ENCODE data around the gene SLC39A13.

The SLC39A13 gene

DNA sequence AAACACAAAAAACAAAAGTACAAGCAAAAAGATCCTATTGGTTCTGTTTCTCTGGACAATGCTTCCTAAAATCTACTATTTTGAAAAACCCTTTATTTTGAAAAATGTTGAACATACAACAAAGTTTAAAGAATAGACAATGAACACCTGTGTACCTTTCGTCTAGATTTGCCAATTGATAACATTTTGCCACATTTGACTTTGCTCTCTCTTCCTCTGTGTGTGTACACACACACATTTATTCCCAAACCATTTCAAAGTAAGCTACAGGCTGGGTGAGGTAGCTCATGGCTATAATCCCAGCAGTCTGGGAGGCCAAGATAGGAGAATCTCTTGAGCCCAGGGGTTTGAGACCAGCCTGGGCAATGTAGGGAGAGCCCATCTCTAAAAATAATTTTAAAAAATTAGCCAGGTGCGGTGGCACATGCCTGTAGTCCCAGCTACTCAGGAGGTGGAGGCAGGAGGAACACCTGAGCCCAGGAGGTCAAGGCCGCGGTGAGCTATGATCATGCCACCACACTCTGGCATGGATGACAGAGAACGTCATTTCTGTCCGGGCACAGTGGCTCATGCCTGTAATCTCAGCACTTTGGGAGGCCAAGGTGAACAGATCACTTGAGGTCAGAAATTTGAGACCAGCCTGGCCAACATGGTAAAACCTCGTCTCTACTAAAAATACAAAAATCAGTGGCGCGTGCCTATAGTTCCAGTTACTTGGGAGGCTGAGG is 23.1 kb downstream of the SLC39A13 start:
- H3K4me3 ChIP-seq (replicated peaks; ENCODE audit: low read depth, low read length): no peak overlapping the region
- TF ChIP-seq, protein P1, sequence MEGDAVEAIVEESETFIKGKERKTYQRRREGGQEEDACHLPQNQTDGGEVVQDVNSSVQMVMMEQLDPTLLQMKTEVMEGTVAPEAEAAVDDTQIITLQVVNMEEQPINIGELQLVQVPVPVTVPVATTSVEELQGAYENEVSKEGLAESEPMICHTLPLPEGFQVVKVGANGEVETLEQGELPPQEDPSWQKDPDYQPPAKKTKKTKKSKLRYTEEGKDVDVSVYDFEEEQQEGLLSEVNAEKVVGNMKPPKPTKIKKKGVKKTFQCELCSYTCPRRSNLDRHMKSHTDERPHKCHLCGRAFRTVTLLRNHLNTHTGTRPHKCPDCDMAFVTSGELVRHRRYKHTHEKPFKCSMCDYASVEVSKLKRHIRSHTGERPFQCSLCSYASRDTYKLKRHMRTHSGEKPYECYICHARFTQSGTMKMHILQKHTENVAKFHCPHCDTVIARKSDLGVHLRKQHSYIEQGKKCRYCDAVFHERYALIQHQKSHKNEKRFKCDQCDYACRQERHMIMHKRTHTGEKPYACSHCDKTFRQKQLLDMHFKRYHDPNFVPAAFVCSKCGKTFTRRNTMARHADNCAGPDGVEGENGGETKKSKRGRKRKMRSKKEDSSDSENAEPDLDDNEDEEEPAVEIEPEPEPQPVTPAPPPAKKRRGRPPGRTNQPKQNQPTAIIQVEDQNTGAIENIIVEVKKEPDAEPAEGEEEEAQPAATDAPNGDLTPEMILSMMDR (IDR thresholded peaks at IDR 0.05; ENCODE audit: low read length, missing control alignments): no peak
- no peak for DNase-seq (ENCODE audit: low read depth)

GRCh38 chr11:47433157-47433556 is 24.8 kb downstream of the SLC39A13 start:
- no peak overlapping the region for H3K4me3 ChIP-seq (replicated peaks; ENCODE audit: low read depth, low read length)
- DNase-seq (ENCODE audit: low read depth): no peak
- TF ChIP-seq, protein P1 (IDR thresholded peaks at IDR 0.05; ENCODE audit: low read length, missing control alignments): no peak

- DNase-seq (ENCODE audit: low read depth): peak; percentile 59
- TF ChIP-seq, protein P1 (IDR thresholded peaks at IDR 0.05; ENCODE audit: low read length, missing control alignments): no peak
- H3K4me3 ChIP-seq (replicated peaks; ENCODE audit: low read depth, low read length): no peak overlapping the region
Observed at GRCh38 chr11:47434011-47434786, 25.8 kb downstream of the SLC39A13 start.

DNA sequence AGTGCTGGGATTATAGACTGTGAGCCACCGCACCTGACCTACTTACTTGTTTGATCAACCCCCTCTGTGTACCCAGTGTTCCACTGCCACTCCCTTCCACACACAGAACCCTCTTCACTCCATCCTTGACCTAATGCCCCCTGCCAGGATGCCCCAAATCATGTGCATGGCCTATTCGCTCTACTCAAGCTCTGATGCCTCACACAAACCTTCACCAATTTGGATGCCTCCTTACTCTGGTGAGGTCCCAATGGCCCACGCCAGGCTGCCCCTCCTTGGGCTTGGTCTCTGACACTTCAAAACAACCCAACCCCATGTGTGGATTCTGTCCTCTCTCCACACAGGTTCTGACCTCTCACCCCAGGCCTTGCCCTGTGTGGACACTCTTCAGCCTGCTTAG is 27.3 kb downstream of the SLC39A13 start:
- H3K4me3 ChIP-seq (replicated peaks; ENCODE audit: low read depth, low read length): no peak overlapping the region
- TF ChIP-seq, protein P1 (IDR thresholded peaks at IDR 0.05; ENCODE audit: low read length, missing control alignments): no peak
- no peak for DNase-seq (ENCODE audit: low read depth)

GRCh38 chr11:47436726-47437125 is 28.3 kb downstream of the SLC39A13 start:
- TF ChIP-seq, protein P1 (IDR thresholded peaks at IDR 0.05; ENCODE audit: low read length, missing control alignments): no peak
- H3K4me3 ChIP-seq (replicated peaks; ENCODE audit: low read depth, low read length): no peak overlapping the region
- DNase-seq (ENCODE audit: low read depth): no peak

DNA sequence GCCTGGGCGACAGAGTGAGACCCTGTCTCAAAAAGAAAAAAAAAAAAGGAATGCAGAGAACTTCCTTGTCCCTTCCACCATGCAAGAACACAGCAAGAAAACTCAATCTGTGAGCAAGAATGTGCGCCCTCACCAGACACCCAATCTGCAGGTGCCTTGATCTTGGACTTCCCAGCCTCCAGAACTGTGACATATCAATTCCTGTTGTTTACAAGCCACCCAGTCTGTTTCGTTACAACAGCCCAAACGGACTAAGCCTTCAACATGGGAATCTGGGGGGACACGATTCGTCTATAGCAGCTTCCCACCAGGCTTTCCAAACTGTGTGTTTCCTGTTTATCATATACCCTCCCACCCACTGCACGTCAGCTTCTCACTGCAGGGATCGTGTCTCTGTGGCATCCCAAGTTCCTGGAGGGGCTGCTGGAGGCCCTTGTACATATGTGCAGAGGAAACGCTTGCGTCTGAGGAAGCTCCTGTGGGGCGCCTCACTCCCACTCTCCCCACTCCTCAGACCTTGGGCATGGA is 28.9 kb downstream of the SLC39A13 start:
- TF ChIP-seq, protein P1 (IDR thresholded peaks at IDR 0.05; ENCODE audit: low read length, missing control alignments): no peak
- no peak overlapping the region for H3K4me3 ChIP-seq (replicated peaks; ENCODE audit: low read depth, low read length)
- no peak for DNase-seq (ENCODE audit: low read depth)

Data from fibroblast of pulmonary artery (primary cell).